ENCODE data around the gene VEZF1.

Gene VEZF1, protein sequence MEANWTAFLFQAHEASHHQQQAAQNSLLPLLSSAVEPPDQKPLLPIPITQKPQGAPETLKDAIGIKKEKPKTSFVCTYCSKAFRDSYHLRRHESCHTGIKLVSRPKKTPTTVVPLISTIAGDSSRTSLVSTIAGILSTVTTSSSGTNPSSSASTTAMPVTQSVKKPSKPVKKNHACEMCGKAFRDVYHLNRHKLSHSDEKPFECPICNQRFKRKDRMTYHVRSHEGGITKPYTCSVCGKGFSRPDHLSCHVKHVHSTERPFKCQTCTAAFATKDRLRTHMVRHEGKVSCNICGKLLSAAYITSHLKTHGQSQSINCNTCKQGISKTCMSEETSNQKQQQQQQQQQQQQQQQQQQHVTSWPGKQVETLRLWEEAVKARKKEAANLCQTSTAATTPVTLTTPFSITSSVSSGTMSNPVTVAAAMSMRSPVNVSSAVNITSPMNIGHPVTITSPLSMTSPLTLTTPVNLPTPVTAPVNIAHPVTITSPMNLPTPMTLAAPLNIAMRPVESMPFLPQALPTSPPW

DNA sequence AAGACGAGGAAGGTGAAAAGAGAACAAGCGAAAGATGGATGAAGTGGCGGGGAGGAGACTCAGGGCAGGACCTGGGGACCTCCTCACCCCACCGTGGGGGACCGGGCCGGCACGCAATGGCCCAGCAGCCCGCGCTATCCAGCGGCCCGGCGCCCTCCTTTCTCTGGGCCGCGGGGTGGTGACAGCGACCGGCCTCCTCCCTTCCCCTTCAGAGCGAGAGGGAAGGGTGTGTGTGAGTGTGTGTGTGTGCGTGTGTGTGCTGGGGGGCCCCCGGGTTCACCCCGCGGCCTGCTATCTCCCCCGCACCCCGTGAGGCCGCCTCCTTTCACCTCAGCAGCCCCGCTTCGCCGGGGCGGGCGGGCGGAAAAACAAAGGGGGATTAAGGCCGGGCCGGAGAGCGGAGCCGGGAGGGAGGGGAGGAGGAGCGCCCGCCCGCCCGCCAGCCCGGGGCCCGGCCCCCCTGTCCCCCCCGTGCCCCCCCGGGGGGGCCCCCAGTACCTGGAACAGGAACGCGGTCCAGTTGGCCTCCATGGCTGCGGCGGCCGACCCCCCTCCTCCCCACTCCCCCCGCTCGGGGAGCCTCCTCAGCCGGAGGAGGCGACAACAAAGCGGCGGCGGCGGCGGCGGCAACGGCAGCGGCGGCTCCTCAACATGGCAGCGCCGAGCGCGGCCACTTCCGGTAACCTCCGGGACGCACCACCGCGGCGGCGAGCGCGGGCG, at the start of gene VEZF1:
VEZF1 (minus strand) TSS at position 674 of the 720 bp plus-strand sequence; CDS start at position 531, 143 bp downstream.
- DNase-seq = peak; percentile 38

DNA sequence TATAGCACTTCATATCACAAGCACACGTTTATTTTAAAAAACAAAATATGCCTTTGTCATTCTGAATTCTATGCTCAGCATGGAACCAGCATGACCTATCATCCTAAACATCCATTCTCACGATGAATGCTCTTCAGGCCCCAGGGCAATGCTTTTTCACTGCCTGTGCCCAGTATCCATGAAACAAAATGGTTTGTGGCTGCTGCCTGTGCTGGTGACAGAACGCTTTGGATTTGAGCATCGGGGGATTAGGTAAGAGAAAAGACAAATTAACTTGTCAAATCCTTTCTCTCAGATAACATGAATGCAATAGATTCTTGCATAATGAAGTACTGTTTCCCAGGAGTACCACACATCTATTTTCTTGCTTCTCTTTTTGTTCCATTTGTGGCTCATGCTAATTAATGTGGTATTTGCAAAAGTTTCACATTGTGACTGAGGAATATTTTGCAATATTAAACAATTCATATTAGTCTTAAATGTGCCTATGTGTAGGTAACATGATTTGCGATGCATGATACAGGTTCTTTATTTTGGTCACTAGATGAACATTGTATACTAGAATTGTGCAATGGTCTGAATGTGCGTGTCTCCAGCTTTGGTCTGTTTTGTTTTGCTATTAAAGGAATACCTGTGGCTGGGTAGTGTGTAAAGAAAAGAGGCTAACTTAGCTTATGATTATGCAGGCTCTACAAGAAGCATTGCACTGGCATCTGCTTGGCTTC, 44.8 kb upstream of the VEZF1 start:
- DNase-seq = no peak

DNA sequence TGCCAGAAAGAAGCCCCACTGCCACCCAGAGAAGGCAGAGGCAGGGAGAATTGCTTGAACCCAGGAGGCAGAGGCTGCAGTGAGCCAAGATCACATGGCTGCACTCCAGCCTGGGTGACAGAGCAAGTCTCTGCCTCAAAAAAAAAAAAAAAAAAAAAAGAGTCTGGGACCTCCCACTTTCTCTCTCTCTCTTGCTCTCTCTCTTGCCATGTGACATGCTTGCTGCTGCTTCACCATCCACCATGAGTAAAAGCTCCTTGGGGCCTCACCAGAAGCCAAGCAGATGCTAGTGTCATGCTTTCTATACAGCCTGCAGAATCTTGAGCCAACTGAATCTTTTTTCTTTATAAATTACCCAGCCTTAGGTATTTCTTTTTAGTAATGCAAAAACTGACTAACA, 40.5 kb upstream of the VEZF1 start:
- DNase-seq = no peak

DNA sequence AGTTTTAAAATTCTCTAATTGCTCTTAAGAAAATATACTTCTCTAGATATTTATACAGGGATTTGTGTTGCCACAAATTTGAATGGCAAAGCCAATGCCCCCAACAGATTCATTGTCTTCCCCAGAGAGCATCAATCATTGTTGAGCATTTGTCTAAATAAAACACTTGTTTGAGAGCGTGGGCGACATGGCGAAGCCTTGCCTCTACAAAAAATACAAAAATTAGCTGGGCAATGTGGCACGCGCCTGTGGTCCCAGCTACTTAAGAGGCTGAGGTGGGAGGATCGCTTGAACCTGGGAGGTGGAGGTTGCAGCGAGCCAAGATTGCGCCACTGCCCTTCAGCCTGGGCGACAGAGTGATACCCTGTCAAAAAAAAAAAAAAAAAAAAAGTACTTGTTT, 32.3 kb upstream of the VEZF1 start:
- DNase-seq = no peak

DNA sequence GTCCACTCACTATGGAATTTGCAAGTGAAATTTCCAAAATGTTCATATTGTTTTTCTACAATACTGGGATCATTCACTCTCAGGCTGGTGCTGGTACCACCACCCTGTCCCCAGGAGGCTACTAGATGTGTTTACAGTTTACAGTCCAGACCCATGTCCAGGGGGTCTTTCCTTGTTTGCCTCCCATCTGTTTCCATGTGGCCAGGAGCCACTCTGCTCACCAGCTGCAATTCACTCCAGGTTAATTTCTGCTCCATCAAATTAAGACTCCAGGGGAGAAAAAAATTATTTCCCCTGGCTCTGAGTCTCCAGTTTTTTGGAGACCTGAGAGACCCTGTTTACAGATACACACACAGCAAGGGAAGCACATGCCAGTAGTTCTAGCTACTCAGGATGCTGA, 31.5 kb upstream of the VEZF1 start:
- no peak for DNase-seq

DNA sequence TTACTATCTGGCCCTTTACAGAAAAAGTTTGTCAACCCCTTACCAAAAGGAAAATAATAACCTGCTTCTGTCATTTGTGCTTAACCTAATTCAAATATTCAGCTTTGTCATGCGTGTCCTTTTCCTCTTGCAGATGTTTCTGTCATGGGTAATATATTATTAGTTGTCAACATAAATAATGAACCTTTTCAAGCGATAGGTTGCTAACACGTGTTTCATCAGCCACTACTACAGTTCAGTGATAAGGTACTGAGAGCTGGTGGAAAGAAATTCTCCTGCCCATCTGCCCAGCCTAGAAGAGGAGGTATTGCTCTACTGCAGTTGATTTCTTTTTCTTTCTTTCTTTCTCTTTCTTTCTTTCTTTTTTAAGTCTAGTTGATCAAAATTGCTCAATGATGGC, 31.0 kb upstream of the VEZF1 start:
- no peak for DNase-seq

DNA sequence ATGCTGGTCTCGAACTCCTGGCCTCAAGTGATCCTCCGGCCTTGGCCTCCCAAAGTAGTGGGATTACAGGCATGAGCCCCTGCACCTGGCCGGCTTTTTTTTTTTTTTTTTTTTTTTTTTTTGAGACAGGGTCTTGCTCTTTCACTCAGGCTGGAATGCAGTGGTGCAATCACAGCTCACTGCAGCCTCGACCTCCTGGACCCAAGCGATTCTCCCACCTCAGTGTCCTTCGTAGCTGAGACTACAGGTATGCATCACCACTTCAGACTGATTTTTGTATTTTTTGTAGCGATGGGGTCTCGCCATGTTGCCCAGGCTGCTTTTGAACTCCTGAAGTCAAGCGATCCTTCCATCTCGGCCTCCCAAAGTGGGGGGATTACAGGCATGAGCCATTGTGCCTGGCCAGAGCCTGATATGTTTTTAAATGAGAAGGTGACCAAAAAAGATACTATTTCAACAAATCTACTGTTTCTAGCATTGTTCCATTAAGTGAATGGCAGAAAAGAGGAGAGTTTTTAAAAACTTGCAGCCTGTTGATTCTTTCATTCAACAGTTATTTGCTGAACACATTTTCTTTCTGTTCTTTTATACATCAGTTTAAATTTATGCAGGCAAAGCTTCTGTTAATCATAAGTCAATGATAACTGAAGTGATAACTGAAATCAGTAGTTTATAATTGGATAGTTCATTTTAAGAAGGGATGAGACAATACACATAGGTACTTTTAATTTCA, 22.2 kb upstream of the VEZF1 start:
- DNase-seq = no peak

DNA sequence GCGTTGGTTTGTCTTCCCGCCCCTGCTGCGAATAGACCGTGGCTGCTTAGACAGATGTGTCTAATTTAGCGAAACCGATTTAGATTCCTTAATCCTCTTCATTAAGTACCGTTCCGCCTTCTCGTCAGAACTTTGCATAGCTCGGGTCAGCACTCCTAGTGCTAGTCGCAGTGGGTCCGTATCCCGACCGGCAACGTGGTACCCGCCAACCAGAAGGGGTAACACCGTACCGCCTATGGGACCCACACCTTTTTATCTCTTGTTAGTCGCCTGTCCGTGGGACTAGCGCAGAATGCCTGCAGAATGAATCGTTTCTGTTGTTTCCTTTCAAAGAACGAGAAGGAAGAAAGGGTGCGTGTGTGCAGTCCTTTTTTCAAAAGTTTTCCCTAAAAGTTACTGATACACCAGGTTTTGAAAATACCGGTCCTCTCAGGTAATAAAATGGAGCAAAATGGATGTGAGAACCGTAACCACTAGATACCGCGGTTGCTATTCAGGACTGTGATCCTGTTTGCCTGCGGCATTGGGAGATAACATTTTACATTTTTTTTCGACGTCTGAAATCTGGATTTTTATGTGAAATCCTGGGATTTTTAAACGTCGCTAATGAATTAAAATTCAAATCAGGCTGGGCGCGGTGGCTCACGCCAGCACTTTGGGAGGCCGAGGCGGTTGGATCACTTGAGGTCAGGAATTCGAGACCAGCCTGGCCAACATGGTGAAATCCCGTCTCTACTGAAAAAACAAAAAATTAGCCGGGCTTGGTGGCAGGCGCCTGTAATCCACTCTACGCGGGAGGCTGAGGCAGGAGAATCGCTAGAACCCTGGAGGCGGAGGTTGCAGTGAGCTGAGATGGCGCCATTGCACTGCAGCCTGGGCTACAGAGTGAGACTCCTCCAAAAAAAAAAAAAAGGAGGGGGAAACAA, 20.0 kb upstream of the VEZF1 start:
- DNase-seq = no peak

DNA sequence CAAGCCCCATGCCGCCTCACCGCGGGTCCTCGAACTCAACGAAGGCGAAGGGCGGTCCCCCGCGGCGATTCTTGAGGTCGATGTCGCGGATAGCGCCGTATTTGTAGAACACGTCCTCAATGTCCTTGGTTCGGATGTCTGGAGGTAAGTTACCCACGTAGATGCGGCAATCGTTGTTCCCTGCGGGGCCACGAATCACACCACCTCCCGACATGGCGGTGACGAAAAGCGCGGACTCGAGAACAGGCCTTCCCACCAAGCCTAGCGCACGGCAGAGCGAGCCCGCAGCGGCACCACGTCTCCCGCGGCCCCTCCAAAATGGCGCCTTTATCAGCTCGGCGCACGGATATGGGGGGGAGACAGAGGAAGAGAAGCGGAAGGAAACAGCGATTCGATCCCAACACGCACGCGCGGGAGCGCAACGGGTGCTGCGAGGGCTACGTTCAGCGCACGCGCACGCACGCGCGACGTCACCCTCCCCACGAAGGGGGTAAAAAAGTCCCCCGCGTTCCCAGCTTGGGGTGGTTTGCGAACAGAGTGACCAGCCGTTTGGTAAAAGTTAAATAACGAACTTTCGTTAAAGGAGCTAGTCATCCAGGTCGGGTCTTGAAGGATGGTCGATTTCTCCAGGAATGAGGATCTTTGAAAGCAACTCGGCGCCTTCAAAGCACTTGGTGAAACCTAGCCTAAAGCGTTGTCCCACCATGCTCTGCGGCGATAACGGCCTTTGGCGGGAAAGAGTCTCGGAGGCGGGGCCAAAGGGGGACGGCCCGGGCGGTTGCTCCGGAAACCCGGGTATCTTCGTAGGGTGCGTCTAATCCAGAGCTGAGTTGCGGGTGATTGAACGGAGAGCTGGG, 19.1 kb upstream of the VEZF1 start, which contains the start of gene SRSF1:
SRSF1 (minus strand) TSS at position 323 of the 857 bp plus-strand sequence; CDS start at position 214, 109 bp downstream.
- peak; percentile 97 for DNase-seq

DNA sequence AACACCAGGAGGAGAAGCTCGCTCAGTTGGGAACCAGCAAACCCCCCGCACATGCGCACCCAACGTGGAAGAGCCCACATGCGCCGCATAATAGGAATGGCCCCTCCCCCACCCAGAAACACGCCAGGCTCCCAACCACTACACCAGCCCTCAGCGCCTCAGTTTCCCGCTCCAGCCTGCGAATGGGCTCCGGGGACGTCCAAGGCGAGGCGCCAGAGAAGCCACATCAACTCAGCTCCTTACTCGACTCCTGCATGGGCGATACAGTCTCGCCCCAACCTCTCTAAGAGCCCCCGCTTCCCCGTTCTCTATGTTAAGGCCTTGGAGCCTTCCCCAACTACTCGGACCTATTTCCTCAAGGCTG, 18.5 kb upstream of the VEZF1 start:
- DNase-seq = peak; percentile 47

DNA sequence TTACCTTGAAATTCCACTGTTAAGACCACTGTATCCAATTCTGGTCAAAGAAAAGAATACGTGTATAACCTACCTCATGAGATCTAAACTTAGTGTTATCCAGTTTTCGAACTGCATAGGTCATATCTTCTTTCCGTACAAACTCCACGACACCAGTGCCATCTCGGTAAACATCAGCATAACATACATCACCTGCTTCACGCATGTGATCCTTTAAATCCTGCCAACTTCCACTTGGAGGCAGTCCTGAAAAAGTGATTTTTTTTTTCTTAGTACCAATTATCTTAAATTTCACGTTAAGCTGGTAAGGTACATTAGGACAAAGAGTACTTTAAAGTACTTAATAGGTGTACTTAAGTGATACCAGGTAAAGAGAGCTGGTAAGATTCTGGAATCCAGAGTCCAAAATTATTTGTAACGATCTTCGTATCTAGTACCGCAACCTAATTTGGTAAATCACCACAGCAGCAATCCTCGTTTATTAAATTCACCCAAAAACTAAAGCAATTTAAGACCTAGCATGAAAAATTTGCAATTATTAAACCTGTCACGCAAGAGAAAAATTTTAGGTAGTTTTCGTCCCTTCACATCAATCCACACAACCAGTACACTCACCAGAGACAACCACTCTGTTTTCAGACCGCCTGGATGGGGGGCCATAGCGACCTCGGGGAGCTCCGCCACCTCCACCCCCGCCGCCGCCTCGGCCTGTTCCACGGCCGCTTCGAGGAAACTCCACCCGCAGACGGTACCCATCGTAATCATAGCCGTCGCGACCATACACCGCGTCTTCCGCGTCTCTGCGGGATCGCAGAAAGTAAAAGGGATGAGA, 17.9 kb upstream of the VEZF1 start:
- DNase-seq = no peak

DNA sequence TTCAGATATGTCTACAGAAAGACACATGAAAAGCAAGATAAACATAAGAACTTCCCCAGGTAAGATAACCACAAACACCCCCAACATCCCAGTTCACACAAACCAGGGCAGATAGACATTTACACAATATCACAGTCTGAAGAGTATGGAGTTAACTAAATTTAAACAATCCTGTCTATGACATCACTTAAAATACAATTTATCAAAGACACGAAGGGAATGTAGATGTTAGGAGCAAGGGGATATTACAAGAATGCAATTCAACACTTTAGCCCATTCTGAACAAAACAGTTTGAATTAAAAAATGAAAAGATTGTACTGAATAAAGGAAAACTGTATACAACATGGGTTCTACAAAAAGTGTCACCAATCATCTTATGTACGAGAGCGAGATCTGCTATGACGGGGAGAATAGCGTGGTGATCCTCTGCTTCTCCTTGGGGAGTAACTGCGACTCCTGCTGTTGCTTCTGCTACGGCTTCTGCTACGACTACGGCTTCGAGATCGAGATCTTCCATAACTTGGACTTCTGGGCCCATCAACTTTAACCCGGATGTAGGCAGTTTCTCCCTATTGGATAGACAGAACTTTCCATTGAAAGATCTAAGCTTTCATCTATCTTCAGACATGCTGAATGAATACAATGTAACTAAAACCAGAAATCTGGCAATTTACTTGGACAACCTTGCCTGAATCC, 17.1 kb upstream of the VEZF1 start:
- no peak for DNase-seq

DNA sequence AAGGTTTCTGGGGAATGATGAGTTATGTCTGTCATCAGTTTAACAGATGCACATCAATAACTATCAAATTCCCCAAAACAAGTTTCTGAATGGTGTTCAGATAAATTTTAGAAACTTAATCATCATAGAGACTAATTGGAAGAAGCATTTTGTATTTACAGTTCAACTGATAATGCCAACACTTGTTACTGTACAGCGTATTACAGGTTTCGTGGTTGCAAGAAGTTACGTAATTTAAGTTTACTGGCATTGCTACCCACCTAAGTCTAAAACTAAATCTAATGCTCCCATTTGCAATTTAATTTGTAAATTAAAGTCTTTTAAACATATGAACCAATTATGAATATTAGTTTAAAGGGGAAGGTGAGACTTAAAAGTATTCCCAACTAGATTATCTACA, 16.0 kb upstream of the VEZF1 start:
- no peak for DNase-seq

DNA sequence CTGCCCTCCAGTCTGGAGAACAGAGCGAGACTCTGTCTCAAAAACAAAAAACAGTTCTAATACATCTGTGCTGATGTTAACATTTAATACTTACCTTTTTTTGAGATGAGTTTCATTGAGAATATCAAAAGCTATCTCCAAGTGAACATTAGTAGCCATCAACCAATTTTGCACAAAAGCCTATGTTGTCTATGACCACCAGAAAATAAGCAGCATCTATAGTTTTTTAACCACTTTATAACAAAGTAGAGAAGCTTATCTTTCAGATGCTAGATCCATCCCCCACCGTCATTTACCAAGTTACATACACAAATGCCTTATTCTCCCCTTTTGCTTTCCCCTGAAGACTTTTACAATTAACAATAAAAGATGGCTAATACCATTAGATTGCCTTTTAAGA, 14.9 kb upstream of the VEZF1 start:
- no peak for DNase-seq

DNA sequence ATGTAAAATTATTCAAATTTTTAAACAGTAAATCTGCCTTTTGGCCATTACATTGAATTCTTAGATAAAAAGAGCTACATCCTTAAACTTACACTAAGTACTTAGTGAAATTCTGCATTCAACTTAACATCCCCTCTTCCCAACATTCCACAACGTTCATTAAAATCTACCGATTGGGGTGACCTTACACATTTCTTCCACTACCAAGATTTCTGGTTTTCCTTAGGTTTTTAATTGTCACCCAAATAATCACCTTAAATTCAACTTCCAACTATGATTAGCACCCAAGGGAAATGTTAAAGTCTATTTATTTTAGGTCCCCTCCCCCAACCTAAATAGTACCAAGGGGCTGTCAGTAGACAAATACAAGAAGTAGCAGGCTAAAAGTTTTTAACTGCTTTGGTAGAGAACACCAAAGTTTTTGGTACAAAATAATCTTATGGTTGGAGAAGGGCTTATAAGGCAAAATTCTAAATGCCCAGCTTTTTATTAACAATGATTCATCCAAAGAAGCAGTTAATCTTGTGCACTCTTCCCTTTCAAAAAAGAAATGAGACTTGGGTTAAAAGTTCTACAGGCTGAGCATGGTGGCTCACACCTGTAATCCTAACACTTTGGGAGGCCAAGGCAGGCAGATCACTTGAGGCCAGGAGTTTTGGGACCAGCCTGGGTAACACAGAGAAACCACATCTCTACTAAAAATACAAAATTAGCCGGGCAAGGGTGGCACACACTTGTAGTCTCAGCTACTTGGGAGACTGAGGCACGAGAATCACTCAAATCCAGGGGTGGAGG, 14.3 kb upstream of the VEZF1 start:
- no peak for DNase-seq

DNA sequence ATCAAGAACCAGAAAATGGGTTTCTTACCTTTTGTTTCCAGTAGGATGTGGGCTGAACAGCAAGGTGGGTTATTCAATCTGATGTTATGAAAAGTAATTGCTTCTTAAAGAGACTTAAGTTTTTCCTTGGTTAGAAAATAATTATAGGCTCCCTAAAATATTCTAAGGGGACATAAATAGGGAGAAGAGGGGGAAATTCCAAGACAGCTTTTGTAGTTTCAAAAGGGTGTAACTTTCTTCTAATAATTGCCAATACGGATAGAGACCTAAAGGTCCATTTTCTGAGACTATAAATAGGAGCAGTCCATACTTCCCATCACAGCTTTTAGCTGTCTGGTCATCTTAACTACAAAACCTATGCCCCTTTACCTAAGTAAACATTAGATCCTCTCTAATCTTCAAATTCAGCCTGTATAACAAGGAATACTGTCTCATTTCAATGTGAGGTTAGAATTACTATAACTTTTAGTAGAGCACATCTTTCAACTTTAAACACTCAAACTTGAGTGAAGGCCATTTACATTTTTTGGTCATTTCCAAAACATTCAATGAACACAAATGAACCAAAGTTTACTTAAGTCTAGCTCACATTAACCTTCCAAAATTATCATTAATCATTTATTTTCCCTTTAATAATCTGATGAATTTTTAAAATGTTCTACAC, 13.5 kb upstream of the VEZF1 start:
- no peak for DNase-seq

DNA sequence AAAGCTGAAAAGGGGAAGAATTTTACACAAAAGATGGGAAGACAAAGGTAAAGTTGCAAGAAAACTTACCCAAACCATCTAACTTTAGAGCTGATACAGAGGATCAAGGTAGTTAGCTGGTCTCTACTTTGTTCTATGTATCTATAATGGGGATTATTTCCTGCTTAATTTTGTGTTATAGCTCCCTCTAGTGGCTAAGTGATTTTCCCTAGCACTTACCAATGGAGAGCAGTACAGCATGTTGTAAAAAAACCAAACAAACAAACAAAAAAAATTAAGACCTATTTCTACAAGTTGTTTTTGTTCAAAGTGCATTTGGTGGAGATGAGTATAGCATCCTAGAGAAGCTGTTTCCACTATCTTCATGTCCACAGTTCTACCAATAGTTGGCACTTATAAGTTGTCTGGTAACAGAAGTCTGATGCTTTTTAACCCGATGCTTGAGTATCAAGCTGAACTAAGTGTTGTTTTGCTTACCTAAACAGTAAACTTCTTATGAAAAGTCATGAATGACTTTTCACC, 11.5 kb upstream of the VEZF1 start:
- no peak for DNase-seq

All from NCI-H1048 (cell line).